Medulla oblongata (tissue), 1 donor: ENCODE data around the gene LEFTY1.
A peak's percentile ranks its signal among the peaks of the same experiment; 100 is the strongest.
"Not testable (repeated sequence)": the region's sequence is repeated elsewhere in the genome, so short reads cannot be mapped to it uniquely, and the experiment has no call there.

Experiments used
- DNase-seq: peaks from one replicate; pipeline ENCODE4 v3.0.0-alpha.2; 2015; ENCODE audit errors: extremely low spot score

The LEFTY1 gene

GRCh38 chr1:225888289-225888897 is 553 bp downstream of the LEFTY1 start:
- no peak for DNase-seq

DNA sequence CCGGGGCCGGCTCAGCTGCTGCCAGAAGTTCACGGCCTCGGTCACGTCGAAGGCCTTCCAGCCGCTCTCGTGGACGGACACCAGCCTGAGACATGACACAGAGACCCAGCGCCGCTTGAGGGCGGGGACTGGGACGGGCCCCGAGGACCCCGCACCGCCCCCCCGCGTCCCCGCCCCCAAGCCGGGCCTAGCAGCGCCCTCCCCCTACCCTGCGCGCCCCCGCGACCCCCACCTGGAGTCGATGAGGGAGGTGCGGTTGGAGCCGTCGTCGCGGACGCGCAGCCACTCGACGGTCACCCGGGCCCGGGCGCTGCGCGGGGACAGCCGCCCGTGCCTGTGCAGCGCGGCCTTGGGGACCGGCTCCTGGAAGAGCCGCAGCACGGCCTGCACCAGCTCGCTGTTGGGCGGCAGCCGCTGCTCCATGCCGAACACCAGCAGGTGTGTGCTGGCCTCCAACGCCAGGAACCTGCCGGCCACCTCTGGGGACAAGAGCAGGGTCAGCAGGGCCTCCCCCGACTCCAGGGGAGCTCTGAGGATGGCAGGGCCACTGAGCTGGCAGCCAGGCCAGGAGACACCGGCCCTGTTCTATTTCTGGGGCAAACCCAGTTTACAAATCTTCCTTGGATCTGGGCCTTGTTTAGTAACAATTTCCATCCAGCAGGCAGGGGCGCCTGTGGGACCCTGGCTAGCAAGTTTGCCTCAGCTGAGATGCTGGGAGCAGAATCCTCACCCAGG is 1.2 kb downstream of the LEFTY1 start:
- DNase-seq = not testable (repeated sequence)

DNA sequence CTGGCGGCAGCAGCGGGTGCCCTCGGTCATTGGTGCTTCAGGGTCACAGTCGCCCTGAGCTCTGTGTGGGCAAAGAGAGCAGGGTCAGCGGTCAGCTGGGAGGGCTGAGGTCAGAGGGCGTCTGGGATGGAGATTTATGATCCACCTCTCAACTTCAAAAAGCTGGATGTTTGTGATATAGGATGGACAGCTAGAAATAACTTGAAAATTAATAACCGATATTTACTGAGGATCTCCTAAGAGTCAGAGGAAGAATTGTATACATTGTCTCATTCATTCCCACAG is 2.0 kb downstream of the LEFTY1 start:
- no peak for DNase-seq

- DNase-seq = no peak
These were observed 2.6 kb downstream of the LEFTY1 start for GRCh38 chr1:225886159-225887029.

DNA sequence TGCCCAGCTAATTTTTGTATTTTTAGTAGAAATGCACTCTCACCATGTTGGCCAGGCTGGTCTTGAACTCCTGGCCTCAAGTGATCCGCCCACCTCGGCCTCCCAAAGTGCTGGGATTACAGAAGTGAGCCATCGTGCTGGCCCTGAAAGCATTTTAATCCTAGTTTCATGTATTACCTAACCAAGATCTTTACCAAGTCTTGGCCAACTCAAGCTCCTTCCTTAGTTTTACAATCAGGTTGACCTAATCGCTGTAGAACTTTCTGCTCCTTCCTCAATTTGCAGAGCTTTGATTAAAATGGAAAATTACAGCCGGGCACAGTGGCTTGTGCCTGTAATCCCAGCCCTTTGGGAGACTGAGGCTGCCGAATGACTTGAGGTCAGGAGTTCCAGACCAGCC is 3.6 kb downstream of the LEFTY1 start:
- no peak for DNase-seq

GRCh38 chr1:225883616-225884265 is 5.2 kb downstream of the LEFTY1 start:
- no peak for DNase-seq

DNA sequence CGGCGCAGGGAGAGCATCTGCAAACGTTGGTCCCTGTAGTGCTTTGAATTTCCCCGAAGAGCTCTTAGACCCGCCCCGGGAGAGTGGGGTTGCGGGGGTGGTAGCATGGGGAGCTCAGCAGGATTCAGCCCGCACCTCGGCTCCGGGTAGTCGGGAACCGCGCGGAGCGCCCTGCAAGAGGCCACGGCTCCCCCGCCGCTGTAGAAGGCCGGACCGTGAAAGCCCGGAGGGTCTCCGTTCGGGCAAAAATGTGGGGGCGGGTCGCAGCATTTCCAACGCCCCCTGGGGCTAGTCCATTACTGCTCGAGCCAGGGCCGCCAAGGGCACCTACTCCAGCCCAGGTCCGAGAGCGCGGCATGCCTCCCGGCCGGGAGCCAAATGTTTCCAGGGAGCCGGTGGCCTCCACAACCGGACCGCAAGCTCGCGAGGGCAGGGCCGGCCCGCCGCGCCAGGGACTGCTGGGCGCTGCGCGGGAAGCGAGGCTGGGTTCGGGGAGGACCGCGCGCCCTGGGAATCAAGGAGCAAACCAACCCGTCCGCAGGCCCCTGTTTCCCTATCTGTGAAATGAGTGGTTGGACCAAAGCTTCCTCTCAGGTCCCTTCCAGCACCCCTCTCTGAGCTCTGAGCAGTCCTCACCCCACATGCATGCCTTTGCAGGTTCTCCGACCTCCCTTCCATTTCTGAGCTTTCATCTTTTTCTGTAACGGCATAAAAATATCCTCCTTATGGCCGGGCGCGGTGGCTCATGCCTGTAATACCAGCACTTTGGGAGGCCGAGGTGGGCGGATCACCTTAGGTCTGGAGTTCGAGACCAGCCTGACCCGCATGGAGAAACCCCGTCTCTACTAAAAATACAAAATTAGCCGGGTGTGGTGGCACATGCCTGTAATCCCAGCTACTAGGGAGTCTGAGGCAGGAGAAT is 6.0 kb downstream of the LEFTY1 start:
- peak; percentile 48 for DNase-seq

DNA sequence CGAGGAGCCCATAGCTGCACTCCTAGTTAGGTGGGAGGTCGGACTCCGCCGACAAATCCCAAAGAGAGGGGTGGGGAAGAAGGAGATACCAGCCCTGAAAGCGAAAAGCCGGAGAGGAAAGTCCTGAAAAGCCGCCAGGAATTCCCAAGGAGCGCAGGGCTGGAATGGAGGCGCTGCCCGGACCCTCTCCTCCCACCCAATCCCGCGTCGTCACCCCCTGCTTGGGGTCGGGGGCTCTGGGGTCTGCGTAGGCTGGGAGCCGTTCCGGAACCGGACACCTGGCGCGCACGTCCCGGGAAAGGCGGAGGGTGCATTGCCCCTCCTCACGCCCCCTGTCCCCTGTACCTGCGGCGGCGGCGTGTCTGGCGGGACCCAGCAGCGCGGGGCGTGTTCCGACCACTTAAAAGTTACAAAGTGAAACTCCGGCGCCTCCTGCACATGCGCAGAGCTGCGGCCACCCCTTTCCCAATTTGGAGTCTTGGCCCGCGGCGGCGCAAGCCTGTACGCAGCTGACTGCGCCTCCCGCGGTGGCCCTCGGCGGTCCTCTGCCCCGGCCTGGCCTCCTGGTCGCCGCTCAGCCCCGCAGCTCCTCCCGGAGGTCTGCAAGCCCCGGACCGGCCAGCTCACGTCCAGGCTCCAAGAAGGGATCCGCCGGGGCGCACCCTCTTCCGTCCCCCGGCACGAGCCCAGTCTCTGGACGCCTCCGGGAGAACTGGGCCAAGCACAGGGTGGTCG is 6.8 kb downstream of the LEFTY1 start, which contains the start of gene TMEM63A:
TSS of gene TMEM63A (minus strand) at position 422 of the 735 bp plus-strand sequence. CDS start 4,800 bp downstream, outside the sequence.
- peak; percentile 89 for DNase-seq

- DNase-seq = peak; percentile 49
These were observed 7.6 kb downstream of the LEFTY1 start for GRCh38 chr1:225881081-225881958.

DNA sequence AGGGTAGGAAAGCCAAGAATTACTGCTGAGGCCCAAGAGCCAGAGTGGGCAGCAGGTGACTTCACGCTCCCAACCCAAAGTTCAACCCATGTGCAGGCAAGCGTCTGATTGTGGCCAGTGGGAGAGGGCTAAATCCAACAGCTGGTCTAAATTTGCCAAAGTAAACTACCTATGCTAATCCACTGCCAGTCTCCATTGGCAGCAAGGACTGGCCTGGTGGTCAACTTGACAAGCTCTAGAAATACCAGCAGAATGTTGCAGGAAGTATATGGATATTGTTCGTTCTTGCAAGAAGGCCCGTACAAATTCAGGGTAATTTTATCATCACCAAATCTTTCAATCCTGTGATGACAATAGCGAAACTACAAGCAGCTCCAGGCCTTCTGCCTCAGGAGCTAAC is 8.3 kb downstream of the LEFTY1 start:
- no peak for DNase-seq

DNA sequence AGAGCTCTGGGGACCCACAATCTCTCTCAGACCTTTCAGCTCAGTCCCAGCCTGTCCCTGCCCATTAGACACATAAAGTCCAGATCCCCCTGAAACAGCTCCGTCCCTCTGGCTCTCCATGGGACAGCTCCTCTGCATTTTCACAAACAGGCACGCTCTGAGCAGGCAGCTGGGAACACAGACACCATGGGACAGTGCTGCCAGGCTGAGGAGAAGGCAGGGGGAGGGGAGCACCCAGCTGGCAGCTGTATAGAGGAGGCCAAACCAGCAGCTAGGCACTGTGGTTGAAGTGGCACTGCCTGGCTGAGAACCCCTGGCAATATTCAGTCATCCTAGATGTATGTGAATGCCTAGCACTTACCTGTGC is 8.7 kb downstream of the LEFTY1 start:
- peak; percentile 83 for DNase-seq

DNA sequence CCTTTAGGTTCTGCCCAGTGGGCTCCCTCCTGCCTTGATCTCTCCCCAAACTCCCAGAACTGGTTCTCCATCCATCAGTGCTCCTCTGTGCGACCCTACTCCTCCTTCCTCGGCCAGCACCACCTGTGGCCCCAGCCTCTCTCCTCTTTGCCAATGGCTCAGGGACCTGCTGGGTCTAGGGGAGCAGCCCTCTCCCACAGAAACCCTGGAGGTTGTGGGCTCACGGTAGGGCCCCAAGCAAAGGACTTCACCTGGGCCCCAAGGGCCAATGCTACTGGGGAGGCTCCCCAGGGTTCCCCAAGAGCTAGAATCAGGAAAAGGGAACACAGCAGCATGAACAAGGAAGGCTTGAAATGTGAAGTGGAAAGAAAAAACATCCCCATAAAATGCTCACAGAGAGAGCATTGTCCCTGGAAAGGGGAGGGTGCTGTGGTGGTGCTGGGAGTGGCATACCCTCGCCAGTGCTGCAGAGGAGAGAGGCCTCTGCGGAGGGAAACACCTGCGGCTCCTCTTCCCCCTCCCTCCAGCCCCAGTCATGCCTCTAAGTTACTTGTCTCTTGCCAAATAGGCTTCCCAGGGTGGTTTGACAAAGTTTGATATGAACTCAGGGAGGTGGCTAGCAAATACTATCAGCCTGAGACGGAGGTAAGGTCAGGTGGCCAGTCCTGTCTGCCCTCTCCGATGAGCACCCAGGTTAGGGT is 9.3 kb downstream of the LEFTY1 start:
- peak; percentile 82 for DNase-seq

DNA sequence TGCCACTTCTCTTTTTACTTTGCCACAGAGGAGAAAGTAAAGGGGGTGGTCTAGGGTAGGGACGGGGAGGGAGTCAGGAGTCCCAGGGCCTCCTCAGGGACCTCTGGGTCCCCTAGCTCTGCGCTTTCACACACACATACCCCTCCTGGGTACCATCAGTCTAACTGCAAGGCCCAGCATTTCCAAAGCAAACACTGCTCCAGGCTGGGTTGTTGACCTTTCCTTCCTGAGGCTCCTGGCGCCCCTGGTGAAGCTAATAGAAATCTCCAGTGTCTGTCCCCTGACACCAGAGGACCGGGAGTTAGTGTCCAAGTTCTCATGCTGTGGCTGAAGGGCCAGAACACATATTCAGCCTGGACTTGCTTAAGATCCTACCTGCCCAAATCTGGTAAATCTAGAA is 10.7 kb downstream of the LEFTY1 start:
- no peak for DNase-seq

- peak; percentile 95 for DNase-seq
These were observed 11.4 kb downstream of the LEFTY1 start for GRCh38 chr1:225877580-225877979.

DNA sequence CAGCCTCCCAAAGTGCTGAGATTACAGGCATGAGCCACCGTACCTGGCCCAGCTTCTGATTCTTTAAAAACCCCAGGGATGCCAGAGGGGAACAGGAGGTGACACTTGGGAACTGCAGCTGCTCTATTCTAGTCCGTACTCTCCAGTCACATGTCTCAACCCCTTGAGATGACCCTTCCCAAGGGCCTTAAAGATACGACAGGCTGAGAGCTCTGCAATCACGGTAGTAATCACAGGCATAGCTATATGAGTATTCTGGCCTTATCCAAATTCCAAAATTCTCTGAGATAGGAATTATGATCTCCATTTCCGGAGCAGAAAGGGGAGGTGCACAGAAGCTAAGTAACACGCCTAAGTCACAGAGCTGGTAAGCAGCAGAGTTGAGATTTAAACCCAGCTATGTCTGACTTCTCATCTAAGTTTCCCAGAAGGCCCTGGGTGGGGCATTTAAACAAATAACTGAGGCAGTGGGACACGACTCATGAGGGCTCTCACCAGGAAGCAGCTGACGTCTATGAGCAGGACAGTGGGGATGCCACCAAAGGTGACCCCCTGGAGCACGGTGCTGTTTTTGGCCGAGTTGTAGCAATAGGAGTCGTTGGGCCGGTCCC is 11.9 kb downstream of the LEFTY1 start:
- no peak for DNase-seq

- DNase-seq = no peak
These were observed 13.7 kb downstream of the LEFTY1 start for GRCh38 chr1:225875044-225875815.

GRCh38 chr1:225874431-225874830 is 14.5 kb downstream of the LEFTY1 start:
- DNase-seq = no peak
